ENCODE measurements around the gene FXYD2. TPM values are rescaled to one million over a fixed set of nuclear protein-coding genes. Genes with fewer than 3 reads are reported as not detected.

FXYD2 gene
- total and polyA plus RNA-seq, 2 experiments from 2014 or later = not detected

DNA sequence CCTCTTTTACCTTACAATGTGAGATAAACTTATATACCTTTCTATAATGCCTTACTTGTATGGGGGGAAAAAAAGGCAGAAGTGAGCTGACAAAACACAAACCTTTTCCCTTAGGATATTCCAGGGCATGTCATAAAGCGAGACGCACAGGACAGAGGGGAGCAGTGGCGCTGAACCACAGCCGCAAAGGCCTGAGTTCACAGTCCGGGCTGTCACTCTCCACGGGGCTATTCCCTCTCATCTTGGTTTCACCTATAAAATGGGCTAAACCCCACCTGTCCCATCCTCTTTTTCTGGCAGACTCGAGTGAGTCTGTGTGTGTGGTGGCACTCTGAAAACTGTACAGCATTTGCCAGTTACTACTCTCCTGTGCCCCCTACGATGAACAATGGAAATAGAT, 14.4 kb upstream of the FXYD2 start:
- no peaks in the 10 kb centered on the region for H3K9me2 ChIP-seq (ENCODE audit: insufficient read depth)
- H2AFZ ChIP-seq = no peak overlapping the region
- H3F3A ChIP-seq (ENCODE audit: insufficient read depth) = no peaks in the 10 kb centered on the region
- no peaks in the 10 kb centered on the region for H3K79me2 ChIP-seq (ENCODE audit: insufficient read depth)
- WGBS, 2 experiments (ENCODE audit: low coverage in 1 of 2, low lambda C conversion rate in 2 of 2, missing lambda C conversion rate in 2 of 2) = 54 to 55% methylated on average over 8 of the region's 8 CpGs
- H3K4me1 ChIP-seq (ENCODE audit: insufficient read depth) = no peaks in the 10 kb centered on the region
- DNase-seq = no peak
- H3K27me3 ChIP-seq (replicated peaks; ENCODE audit: insufficient read depth) = peaks cover 41% of the 10 kb centered on the region
- H3K4me2 ChIP-seq (ENCODE audit: unreplicated experiment) = no peak overlapping the region
- H3K9ac ChIP-seq = no peak overlapping the region
- H4K20me1 ChIP-seq (ENCODE audit: insufficient read depth) = no peaks in the 10 kb centered on the region
- no peak overlapping the region for H3K4me3 ChIP-seq
- no peaks in the 10 kb centered on the region for H3K36me3 ChIP-seq (ENCODE audit: low read depth)
- no peaks in the 10 kb centered on the region for H3K9me3 ChIP-seq (ENCODE audit: low read depth)
- no peak overlapping the region for H3K27ac ChIP-seq
- no peak for TF ChIP-seq EZH2phosphoT487 (IDR thresholded peaks at IDR 0.05; ENCODE audit: insufficient read depth, low read depth)
- TF ChIP-seq EZH2 (IDR thresholded peaks at IDR 0.05; ENCODE audit: insufficient read depth, poor library complexity, severe bottlenecking) = no peak
- in situ Hi-C loops (cut with MboI) = loop anchor here (10.0 kb wide), 1 partner anchor 216 kb away; no protein-coding TSS in a partner anchor

DNA sequence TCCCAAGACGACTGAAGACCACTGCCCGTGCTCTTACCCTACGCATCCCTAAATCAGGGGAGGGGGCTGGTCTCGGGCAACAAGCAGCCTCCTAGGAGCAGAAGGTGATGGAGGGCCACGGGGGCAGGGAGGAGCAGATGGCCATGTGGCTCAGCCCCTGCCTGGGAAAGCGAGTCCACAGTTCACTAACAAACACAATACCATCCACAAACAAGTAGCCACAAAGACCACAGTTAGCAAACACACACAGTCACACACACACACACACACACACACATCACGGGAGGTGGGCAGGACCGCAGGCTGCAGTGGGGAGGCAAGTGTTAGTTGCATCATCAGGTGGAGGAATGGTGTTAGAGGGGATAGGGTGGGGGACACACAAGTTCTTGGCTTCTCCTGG, 13.2 kb upstream of the FXYD2 start:
- in situ Hi-C loops (cut with MboI) = loop anchor here (10.0 kb wide), 1 partner anchor 217 kb away; no protein-coding TSS in a partner anchor
- 40 to 49% methylated on average over 8 of the region's 8 CpGs for WGBS, 2 experiments (ENCODE audit: low coverage in 1 of 2, low lambda C conversion rate in 2 of 2, missing lambda C conversion rate in 2 of 2)
- H2AFZ ChIP-seq = no peak overlapping the region
- no peaks in the 10 kb centered on the region for H3F3A ChIP-seq (ENCODE audit: insufficient read depth)
- H3K9ac ChIP-seq = no peak overlapping the region
- H3K9me2 ChIP-seq (ENCODE audit: insufficient read depth) = no peaks in the 10 kb centered on the region
- no peaks in the 10 kb centered on the region for H3K4me1 ChIP-seq (ENCODE audit: insufficient read depth)
- peaks cover 41% of the 10 kb centered on the region for H3K27me3 ChIP-seq (replicated peaks; ENCODE audit: insufficient read depth)
- no peaks in the 10 kb centered on the region for H3K9me3 ChIP-seq (ENCODE audit: low read depth)
- DNase-seq = no peak
- H3K79me2 ChIP-seq (ENCODE audit: insufficient read depth) = no peaks in the 10 kb centered on the region
- no peak overlapping the region for H3K4me3 ChIP-seq
- TF ChIP-seq EZH2phosphoT487 (IDR thresholded peaks at IDR 0.05; ENCODE audit: insufficient read depth, low read depth) (no peak), EZH2 (IDR thresholded peaks at IDR 0.05; ENCODE audit: insufficient read depth, poor library complexity, severe bottlenecking) (no peak)
- H3K27ac ChIP-seq = no peak overlapping the region
- H3K4me2 ChIP-seq (ENCODE audit: unreplicated experiment) = no peak overlapping the region
- H3K36me3 ChIP-seq (ENCODE audit: low read depth) = no peaks in the 10 kb centered on the region
- no peaks in the 10 kb centered on the region for H4K20me1 ChIP-seq (ENCODE audit: insufficient read depth)

DNA sequence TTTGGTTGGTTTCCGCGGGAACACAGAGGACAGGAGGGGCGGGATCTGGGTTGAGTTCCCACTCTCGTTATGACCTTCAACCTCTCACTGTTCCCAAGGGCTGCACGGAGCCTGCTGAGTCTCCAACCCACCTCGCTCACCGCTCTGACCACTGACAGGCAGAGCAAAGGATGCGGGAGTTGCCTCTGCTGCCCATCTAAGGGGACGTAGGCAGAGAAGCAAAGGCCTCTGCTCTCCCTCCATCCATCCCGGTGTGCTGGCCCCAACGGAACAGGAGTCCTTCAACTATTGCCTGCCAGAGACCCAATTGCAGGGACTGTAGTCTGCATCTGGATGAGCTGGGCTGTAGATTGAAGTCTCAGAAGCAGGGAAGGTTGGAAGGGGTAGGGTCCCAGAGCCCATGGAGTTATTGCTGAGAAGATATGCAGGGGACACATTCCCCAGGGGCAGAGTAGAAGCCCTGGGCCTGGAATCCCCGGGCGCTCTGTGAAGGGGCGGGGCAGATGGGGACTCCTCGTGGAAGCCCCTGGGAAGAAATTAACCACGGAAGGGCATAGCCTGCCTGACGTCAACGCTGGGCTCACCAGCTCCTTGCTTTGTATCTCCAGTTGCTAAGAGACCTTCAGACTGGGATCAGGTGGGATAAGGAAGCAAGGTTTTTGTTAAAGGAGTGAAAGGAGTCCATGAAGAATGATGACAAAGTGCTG, 12.7 kb upstream of the FXYD2 start:
- TF ChIP-seq EZH2phosphoT487 (IDR thresholded peaks at IDR 0.05; ENCODE audit: insufficient read depth, low read depth) = no peak
- Histone ChIP-seq H3K4me2 (ENCODE audit: unreplicated experiment) (no peak overlapping the region), H3K9me3 (ENCODE audit: low read depth) (no peaks in the 10 kb centered on the region), H4K20me1 (ENCODE audit: insufficient read depth) (no peaks in the 10 kb centered on the region), H3K27ac (no peak overlapping the region), H3K4me3 (no peak overlapping the region), H3K79me2 (ENCODE audit: insufficient read depth) (no peaks in the 10 kb centered on the region), H3K9ac (no peak overlapping the region), H3K27me3 (replicated peaks; ENCODE audit: insufficient read depth) (peaks cover 41% of the 10 kb centered on the region), H3K9me2 (ENCODE audit: insufficient read depth) (no peaks in the 10 kb centered on the region), H3F3A (ENCODE audit: insufficient read depth) (no peaks in the 10 kb centered on the region), H3K36me3 (ENCODE audit: low read depth) (no peaks in the 10 kb centered on the region), H3K4me1 (ENCODE audit: insufficient read depth) (no peaks in the 10 kb centered on the region), H2AFZ (no peak overlapping the region)
- in situ Hi-C loops (cut with MboI) = loop anchor here (10.0 kb wide), 1 partner anchor 218 kb away; no protein-coding TSS in a partner anchor
- DNase-seq = no peak
- whole genome bisulfite sequencing, 2 experiments (ENCODE audit: low coverage in 1 of 2, low lambda C conversion rate in 2 of 2, missing lambda C conversion rate in 2 of 2) = 44 to 45% methylated on average over 18 of the region's 18 CpGs

DNA sequence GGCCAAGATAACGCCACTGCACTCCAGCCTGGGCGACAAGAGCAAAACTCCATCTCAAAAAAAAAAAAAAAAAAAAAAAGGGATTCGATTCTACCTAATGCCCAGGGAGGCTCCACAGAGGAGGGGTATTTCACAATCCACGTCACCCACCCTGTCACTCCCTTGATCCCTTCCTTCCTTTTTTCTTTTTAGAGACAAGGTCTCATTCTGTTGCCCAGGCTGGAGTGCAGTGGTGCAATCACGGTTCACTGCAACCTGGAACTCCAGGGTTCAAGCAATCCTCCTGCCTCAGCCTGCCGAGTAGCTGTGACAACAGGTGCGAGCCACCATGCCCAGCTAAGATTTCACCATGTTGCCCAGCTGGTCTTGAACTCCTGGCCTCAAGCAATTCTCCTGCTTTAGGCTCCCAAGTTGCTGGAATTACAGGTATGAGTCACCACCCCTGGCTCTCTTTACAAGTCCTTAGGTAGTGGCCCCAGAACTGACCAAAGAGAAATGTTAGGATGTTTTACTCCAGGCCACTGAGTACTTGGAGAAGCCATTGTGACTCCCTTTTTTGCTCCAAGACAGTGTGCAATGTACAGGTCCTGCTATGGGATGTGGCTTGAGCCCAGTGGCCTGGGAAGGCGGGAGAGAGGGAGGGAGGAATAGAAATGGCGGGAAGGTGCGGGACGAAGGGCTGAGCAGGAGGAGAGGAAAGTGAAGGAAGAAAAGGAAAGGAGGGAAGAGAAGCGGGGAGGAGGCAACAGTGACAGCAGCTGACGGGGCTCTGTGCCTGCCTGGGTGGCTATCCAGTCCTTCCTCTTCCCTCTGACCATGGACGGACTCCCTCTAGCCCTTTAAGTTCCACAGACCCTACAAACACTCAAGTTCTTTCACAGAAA, 11.8 kb upstream of the FXYD2 start:
- 61 to 72% methylated on average over 14 of the region's 14 CpGs for WGBS, 2 experiments (ENCODE audit: low coverage in 1 of 2, low lambda C conversion rate in 2 of 2, missing lambda C conversion rate in 2 of 2)

More for the DNA sequence above, 11.8 kb upstream of the FXYD2 start:
- Histone ChIP-seq H3K4me1 (ENCODE audit: insufficient read depth) (no peaks in the 10 kb centered on the region), H2AFZ (no peak overlapping the region), H3K4me2 (ENCODE audit: unreplicated experiment) (no peak overlapping the region), H3K79me2 (ENCODE audit: insufficient read depth) (no peaks in the 10 kb centered on the region), H3K27ac (no peak overlapping the region), H4K20me1 (ENCODE audit: insufficient read depth) (no peaks in the 10 kb centered on the region), H3K27me3 (replicated peaks; ENCODE audit: insufficient read depth) (peaks cover 41% of the 10 kb centered on the region), H3K9ac (no peak overlapping the region), H3F3A (ENCODE audit: insufficient read depth) (no peaks in the 10 kb centered on the region), H3K4me3 (no peak overlapping the region), H3K9me2 (ENCODE audit: insufficient read depth) (no peaks in the 10 kb centered on the region), H3K36me3 (ENCODE audit: low read depth) (no peaks in the 10 kb centered on the region), H3K9me3 (ENCODE audit: low read depth) (no peaks in the 10 kb centered on the region)
- no peak for TF ChIP-seq EZH2 (IDR thresholded peaks at IDR 0.05; ENCODE audit: insufficient read depth, poor library complexity, severe bottlenecking)
- no peak for TF ChIP-seq EZH2phosphoT487 (IDR thresholded peaks at IDR 0.05; ENCODE audit: insufficient read depth, low read depth)
- in situ Hi-C loops (cut with MboI) = loop anchor here (10.0 kb wide), 1 partner anchor 218 kb away; no protein-coding TSS in a partner anchor
- DNase-seq = no peak

Data from GM23248 (cell line).